Karpas-422 (cell line): Measurements from ENCODE around the gene CASP7. TPM values are rescaled to one million over a fixed set of nuclear protein-coding genes. Genes with fewer than 3 reads are reported as not detected.

Source experiments
- DNase-seq: peaks from one replicate; pipeline ENCODE4 v3.0.0-alpha.2; 2015
- H2AFZ ChIP-seq: fragments of 200-600 bp; sonication (generic); 2 replicates; pipeline ENCODE4 v1.6.1; 2014; ENCODE audit warnings: antibody characterized with exemption, low read length, mixed read lengths
- H3K27ac ChIP-seq: fragments of 200-600 bp; sonication (generic); 2 replicates; pipeline ENCODE4 v1.5.1; 2014; ENCODE audit warnings: mild to moderate bottlenecking, low read length, moderate library complexity
- H3K27me3 ChIP-seq: fragments of 200-600 bp; sonication (generic); 2 replicates; pipeline ENCODE4 v1.6.1; 2014; ENCODE audit warnings: low read length, mixed read lengths
- H3K36me3 ChIP-seq: fragments of 200-600 bp; sonication (generic); 2 replicates; pipeline ENCODE4 v1.6.1; 2014; ENCODE audit warnings: low read length, mixed read lengths; ENCODE audit not compliant: insufficient read depth
- H3K4me1 ChIP-seq: fragments of 200-600 bp; sonication (generic); 2 replicates; pipeline ENCODE4 v1.6.1; 2014; ENCODE audit warnings: mild to moderate bottlenecking, low read length, mixed read lengths
- H3K4me2 ChIP-seq: fragments of 200-600 bp; sonication (generic); 2 replicates; pipeline ENCODE4 v1.6.1; 2014; ENCODE audit warnings: low read length, low read depth, mild to moderate bottlenecking; ENCODE audit not compliant: poor library complexity, severe bottlenecking
- H3K4me3 ChIP-seq: fragments of 200-600 bp; sonication (generic); 2 replicates; pipeline ENCODE4 v1.5.1; 2014; ENCODE audit warnings: mild to moderate bottlenecking, antibody characterized with exemption, low read length, mixed read lengths
- H3K79me2 ChIP-seq: fragments of 200-600 bp; sonication (generic); 2 replicates; pipeline ENCODE4 v1.6.1; 2014; ENCODE audit warnings: mild to moderate bottlenecking, low read length, mixed read lengths
- H3K9ac ChIP-seq: fragments of 200-600 bp; sonication (generic); 2 replicates; pipeline ENCODE4 v1.6.0; 2014; ENCODE audit warnings: low read length
- H3K9me2 ChIP-seq: fragments of 200-600 bp; sonication (generic), shearing (Covaris generic); replicated peaks from 2 replicates; pipeline ENCODE4 v1.6.0; 2014; ENCODE audit warnings: mild to moderate bottlenecking, low read length, moderate library complexity; ENCODE audit not compliant: insufficient read depth
- H3K9me3 ChIP-seq: fragments of 300-700, 200-600 bp; sonication (generic); 2 replicates; pipeline ENCODE4 v1.6.1; 2014; ENCODE audit warnings: low read length, mixed read lengths
- H4K20me1 ChIP-seq: fragments of 200-600 bp; sonication (generic); 2 replicates; pipeline ENCODE4 v1.6.1; 2014; ENCODE audit warnings: mild to moderate bottlenecking, antibody characterized with exemption, low read length, low read depth; ENCODE audit not compliant: insufficient read depth
- total RNA-seq: library from RNA; depleted of rRNA; stranded (reverse); fragments of >200 nt; shearing (Covaris generic); gene quantifications from 2 replicates; pipeline ENCODE4 v1.2.3, GENCODE V29; 2014; ENCODE audit warnings: low replicate concordance; rRNA removed

CASP7 gene
- total RNA-seq, 1 experiment from 2014 or later = 9.9 TPM

DNA sequence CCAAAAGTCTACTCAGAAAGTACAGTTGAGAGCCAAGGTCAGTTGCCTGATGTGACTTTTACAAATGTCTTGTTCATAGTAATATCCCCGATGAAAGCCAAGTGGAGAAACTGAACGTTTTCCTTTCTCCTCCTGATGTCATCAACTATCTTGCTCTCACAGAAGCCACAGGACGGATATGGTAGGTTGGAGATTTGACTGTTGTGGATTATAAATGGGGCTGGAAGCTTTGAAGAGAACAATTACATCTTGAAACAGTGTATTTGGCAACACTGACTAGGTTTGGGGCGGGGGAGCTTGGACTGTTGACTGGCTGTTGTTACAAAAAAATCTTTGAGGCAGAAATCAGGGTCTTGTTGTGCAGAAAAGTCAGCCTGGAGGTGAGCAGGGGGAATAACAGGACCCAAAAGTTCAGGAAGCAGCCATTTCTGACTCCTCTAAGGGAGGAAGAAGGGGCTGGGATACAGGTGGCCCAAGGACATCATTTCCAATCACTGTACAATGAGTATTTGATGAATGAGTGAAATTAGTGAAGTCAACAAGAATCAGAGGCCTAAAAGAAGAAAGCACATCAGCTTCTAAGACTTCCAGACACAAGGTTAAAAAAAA lies 96.1 kb downstream of the CASP7 start:
- no peak overlapping the region for H3K4me3 ChIP-seq
- H4K20me1 ChIP-seq = no peaks in the 10 kb centered on the region
- H3K9me2 ChIP-seq = no peaks in the 10 kb centered on the region
- H3K27ac ChIP-seq = no peak overlapping the region
- no peak overlapping the region for H2AFZ ChIP-seq
- H3K9ac ChIP-seq = no peak overlapping the region
- H3K79me2 ChIP-seq = no peaks in the 10 kb centered on the region
- no peaks in the 10 kb centered on the region for H3K9me3 ChIP-seq
- no peak for DNase-seq
- no peak overlapping the region for H3K4me2 ChIP-seq
- H3K27me3 ChIP-seq = no peaks in the 10 kb centered on the region
- no peaks in the 10 kb centered on the region for H3K4me1 ChIP-seq
- H3K36me3 ChIP-seq = no peaks in the 10 kb centered on the region

GRCh38 chr10:113776553-113776952 lies 96.8 kb downstream of the CASP7 start:
- H3K9ac ChIP-seq = no peak overlapping the region
- H3K27ac ChIP-seq = no peak overlapping the region
- no peak overlapping the region for H3K4me3 ChIP-seq
- no peaks in the 10 kb centered on the region for H3K4me1 ChIP-seq
- no peaks in the 10 kb centered on the region for H4K20me1 ChIP-seq
- no peak overlapping the region for H3K4me2 ChIP-seq
- H3K36me3 ChIP-seq = no peaks in the 10 kb centered on the region
- no peaks in the 10 kb centered on the region for H3K27me3 ChIP-seq
- no peaks in the 10 kb centered on the region for H3K9me3 ChIP-seq
- H3K79me2 ChIP-seq = no peaks in the 10 kb centered on the region
- DNase-seq = no peak
- H3K9me2 ChIP-seq = no peaks in the 10 kb centered on the region
- no peak overlapping the region for H2AFZ ChIP-seq

Other genes with a start within 250 kb of the CASP7 start
- not detected in 2 replicates for gene HABP2, start 126.9 kb upstream of the CASP7 start, total RNA-seq
- 0.04 TPM in 1 of 2 replicates, not detected in the other for gene NRAP, start 15.9 kb upstream of the CASP7 start, total RNA-seq
- not detected in 2 replicates for gene PLEKHS1, start 71.8 kb downstream of the CASP7 start, total RNA-seq
- gene DCLRE1A, start 174.2 kb downstream of the CASP7 start, total RNA-seq = 5.7 and 11.4 TPM in 2 replicates
- 14.7 and 21.9 TPM in 2 replicates for gene NHLRC2, start 174.7 kb downstream of the CASP7 start, total RNA-seq